ENCODE results near the gene NTM.

- TF ChIP-seq EZH2phosphoT487 (IDR thresholded peaks at IDR 0.05; ENCODE audit: borderline replicate concordance) (no peak), CTCF (conservative IDR thresholded peaks at IDR 0.05; ENCODE audit: low read length) (peak; percentile 67)
Observed at GRCh38 chr11:132312701-132313111, 942.3 kb downstream of the NTM start.

Measured in Loucy (cell line).